SK-N-SH treated with all-trans-retinoic acid at 6 μM for 48 hours (cell line): ENCODE data around the gene C2orf80.
"Not testable (repeated sequence)": the region's sequence is repeated elsewhere in the genome, so short reads cannot be mapped to it uniquely, and the experiment has no call there.

Source experiments
- ATAC-seq: fragments of 200-7000 bp; cut with Tn5 transposase; 3 replicates; pipeline ENCODE4 v1.9.1; 2020; ENCODE audit warnings: mild to moderate bottlenecking, moderate library complexity
- ARNTL ChIP-seq: fragments of 450-650 bp; formaldehyde crosslinking; IDR thresholded peaks from 2 replicates; pipeline ENCODE4 v1.5.0; 2020; ENCODE audit warnings: low read depth, mild to moderate bottlenecking, moderate library complexity, borderline replicate concordance
- CSDC2 ChIP-seq: fragments of 250-450 bp; sonication (Bioruptor Pico); IDR thresholded peaks from 2 replicates; pipeline ENCODE4 v1.5.0; 2020; ENCODE audit warnings: mild to moderate bottlenecking, moderate library complexity
- GLIS3 ChIP-seq: fragments of 250-450 bp; sonication (Bioruptor Pico); IDR thresholded peaks from 2 replicates; pipeline ENCODE4 v1.5.0; 2020; ENCODE audit warnings: mild to moderate bottlenecking, moderate library complexity
- ISL1 ChIP-seq: fragments of 250-450 bp; sonication (Bioruptor Pico); IDR thresholded peaks from 2 replicates; pipeline ENCODE4 v2.1.2; 2022; ENCODE audit warnings: mild to moderate bottlenecking, moderate library complexity
- OSR1 ChIP-seq: fragments of 250-450 bp; sonication (Bioruptor Pico); IDR thresholded peaks from 2 replicates; pipeline ENCODE4 v1.8.0; 2022; ENCODE audit warnings: moderate library complexity, mild to moderate bottlenecking, inconsistent platforms
- PATZ1 ChIP-seq: fragments of 250-450 bp; sonication (Bioruptor Pico); IDR thresholded peaks from 2 replicates; pipeline ENCODE4 v1.8.0; 2020; ENCODE audit warnings: mild to moderate bottlenecking, moderate library complexity, borderline replicate concordance
- POU6F1 ChIP-seq: fragments of 250-450 bp; sonication (Bioruptor Pico); IDR thresholded peaks from 2 replicates; pipeline ENCODE4 v1.8.0; 2021; ENCODE audit warnings: low read depth, mild to moderate bottlenecking, moderate library complexity, borderline replicate concordance
- PPARA ChIP-seq: fragments of 250-450 bp; sonication (Bioruptor Pico); IDR thresholded peaks from 2 replicates; pipeline ENCODE4 v1.5.0; 2020; ENCODE audit warnings: mild to moderate bottlenecking, borderline replicate concordance
- RARB ChIP-seq: fragments of 250-450 bp; sonication (Bioruptor Pico); IDR thresholded peaks from 2 replicates; pipeline ENCODE4 v1.8.0; 2021; ENCODE audit warnings: mild to moderate bottlenecking, moderate library complexity
- SNAI2 ChIP-seq: fragments of 250-450 bp; sonication (Bioruptor Pico); IDR thresholded peaks from 2 replicates; pipeline ENCODE4 v1.5.0; 2020; ENCODE audit warnings: mild to moderate bottlenecking, moderate library complexity
- TCF4 ChIP-seq: fragments of 250-450 bp; sonication (Bioruptor Pico); IDR thresholded peaks from 2 replicates; pipeline ENCODE4 v1.8.0; 2021; ENCODE audit warnings: mild to moderate bottlenecking, moderate library complexity, borderline replicate concordance
- TOX ChIP-seq: fragments of 250-450 bp; sonication (Bioruptor Pico); IDR thresholded peaks from 2 replicates; pipeline ENCODE4 v1.8.0; 2021; ENCODE audit warnings: mild to moderate bottlenecking, moderate library complexity, borderline replicate concordance
- TSHZ2 ChIP-seq: fragments of 250-450 bp; sonication (Bioruptor Pico); IDR thresholded peaks from 2 replicates; pipeline ENCODE4 v1.5.0; 2020; ENCODE audit warnings: mild to moderate bottlenecking, moderate library complexity
- ZC3H10 ChIP-seq: fragments of 250-450 bp; sonication (Bioruptor Pico); IDR thresholded peaks from 2 replicates; pipeline ENCODE4 v1.5.1; 2021; ENCODE audit warnings: mild to moderate bottlenecking, moderate library complexity
- ZFP3 ChIP-seq: fragments of 250-450 bp; sonication (Bioruptor Pico); IDR thresholded peaks from 2 replicates; pipeline ENCODE4 v1.5.0; 2020; ENCODE audit warnings: mild to moderate bottlenecking, moderate library complexity
- ZFP30 ChIP-seq: fragments of 450-650 bp; formaldehyde crosslinking; IDR thresholded peaks from 2 replicates; pipeline ENCODE4 v1.5.0; 2022; ENCODE audit warnings: mild to moderate bottlenecking, moderate library complexity
- ZNF565 ChIP-seq: fragments of 450-650 bp; formaldehyde crosslinking; conservative IDR thresholded peaks from 2 replicates; pipeline ENCODE4 v1.5.0; 2020; ENCODE audit warnings: low read depth, mild to moderate bottlenecking, moderate library complexity
- ZNF8 ChIP-seq: fragments of 450-650 bp; formaldehyde crosslinking; IDR thresholded peaks from 2 replicates; pipeline ENCODE4 v1.5.0; 2020; ENCODE audit warnings: mild to moderate bottlenecking, moderate library complexity
- TF ChIP-seq, protein P1 (sequence below): fragments of 250-450 bp; sonication (Bioruptor Pico); IDR thresholded peaks from 2 replicates; pipeline ENCODE4 v1.5.1; 2020; ENCODE audit warnings: low read depth, mild to moderate bottlenecking, moderate library complexity
- TF ChIP-seq, protein P2 (sequence below): fragments of 250-450 bp; sonication (Bioruptor Pico); IDR thresholded peaks from 2 replicates; pipeline ENCODE4 v1.5.1; 2021; ENCODE audit warnings: mild to moderate bottlenecking, moderate library complexity

Gene C2orf80

DNA sequence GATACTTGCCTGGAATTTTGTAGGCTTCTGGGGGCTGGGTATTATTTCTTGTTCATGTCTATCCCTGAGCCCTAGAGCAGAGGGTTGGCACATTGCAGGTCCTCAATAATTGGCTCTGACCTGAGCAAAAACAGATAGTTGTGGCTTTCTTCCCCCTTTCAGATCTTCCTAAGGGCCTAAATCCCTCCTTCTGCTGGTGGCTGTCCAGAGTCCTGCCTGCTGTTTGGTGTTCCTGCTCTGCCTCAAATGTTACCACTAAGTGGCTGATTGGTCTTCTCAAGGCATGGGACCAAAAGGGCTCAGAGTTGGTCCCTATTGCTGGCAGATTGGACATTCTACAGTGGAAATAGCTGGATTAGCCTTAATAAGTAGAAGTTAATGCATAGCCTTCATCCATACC, 42.8 kb downstream of the C2orf80 start:
- TF ChIP-seq, protein P1, sequence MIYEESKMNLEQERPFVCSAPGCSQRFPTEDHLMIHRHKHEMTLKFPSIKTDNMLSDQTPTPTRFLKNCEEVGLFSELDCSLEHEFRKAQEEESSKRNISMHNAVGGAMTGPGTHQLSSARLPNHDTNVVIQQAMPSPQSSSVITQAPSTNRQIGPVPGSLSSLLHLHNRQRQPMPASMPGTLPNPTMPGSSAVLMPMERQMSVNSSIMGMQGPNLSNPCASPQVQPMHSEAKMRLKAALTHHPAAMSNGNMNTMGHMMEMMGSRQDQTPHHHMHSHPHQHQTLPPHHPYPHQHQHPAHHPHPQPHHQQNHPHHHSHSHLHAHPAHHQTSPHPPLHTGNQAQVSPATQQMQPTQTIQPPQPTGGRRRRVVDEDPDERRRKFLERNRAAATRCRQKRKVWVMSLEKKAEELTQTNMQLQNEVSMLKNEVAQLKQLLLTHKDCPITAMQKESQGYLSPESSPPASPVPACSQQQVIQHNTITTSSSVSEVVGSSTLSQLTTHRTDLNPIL (CRISPR knock-in tag): no peak
- ATAC-seq: no peak

DNA sequence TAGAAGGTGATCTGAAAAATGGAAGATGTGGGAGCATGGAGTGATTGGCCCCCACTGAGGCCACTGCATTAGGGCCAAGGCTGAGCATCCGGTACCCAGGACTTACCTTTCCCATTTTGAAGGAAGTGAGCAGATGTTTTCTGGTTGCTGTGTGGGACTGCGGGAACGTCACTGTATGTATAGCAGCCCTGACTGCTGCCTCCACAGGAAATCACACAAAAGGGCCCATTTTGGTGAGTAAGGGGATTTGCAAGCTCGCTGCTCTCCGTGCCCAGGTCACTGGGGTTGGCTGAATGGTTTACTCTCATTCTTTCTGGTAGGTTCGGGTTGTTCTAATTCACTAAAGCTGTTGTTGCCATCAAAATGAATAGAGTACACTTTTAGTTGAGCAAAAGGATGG, 43.8 kb downstream of the C2orf80 start, which contains the start of gene CRYGB:
Gene CRYGB (minus strand): TSS at position 153 of the 400 bp plus-strand sequence. CDS start 38 bp downstream, at position 115.
- ATAC-seq: no peak
- TF ChIP-seq ZFP3 (CRISPR knock-in tag) (no peak), TCF4 (CRISPR knock-in tag) (no peak)

GRCh38 chr2:208142925-208143799, 46.7 kb downstream of the C2orf80 start:
- ATAC-seq: peak; percentile 43
- TF ChIP-seq RARB (CRISPR knock-in tag) (no peak), CSDC2 (CRISPR knock-in tag) (no peak), ZFP30 (CRISPR knock-in tag) (no peak), ARNTL (CRISPR knock-in tag) (no peak), ZNF8 (CRISPR knock-in tag) (no peak)
- TF ChIP-seq, protein P2, sequence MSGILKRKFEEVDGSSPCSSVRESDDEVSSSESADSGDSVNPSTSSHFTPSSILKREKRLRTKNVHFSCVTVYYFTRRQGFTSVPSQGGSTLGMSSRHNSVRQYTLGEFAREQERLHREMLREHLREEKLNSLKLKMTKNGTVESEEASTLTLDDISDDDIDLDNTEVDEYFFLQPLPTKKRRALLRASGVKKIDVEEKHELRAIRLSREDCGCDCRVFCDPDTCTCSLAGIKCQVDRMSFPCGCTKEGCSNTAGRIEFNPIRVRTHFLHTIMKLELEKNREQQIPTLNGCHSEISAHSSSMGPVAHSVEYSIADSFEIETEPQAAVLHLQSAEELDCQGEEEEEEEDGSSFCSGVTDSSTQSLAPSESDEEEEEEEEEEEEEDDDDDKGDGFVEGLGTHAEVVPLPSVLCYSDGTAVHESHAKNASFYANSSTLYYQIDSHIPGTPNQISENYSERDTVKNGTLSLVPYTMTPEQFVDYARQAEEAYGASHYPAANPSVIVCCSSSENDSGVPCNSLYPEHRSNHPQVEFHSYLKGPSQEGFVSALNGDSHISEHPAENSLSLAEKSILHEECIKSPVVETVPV (CRISPR knock-in tag): no peak
- TF ChIP-seq, all 23 proteins: peak for 0

DNA sequence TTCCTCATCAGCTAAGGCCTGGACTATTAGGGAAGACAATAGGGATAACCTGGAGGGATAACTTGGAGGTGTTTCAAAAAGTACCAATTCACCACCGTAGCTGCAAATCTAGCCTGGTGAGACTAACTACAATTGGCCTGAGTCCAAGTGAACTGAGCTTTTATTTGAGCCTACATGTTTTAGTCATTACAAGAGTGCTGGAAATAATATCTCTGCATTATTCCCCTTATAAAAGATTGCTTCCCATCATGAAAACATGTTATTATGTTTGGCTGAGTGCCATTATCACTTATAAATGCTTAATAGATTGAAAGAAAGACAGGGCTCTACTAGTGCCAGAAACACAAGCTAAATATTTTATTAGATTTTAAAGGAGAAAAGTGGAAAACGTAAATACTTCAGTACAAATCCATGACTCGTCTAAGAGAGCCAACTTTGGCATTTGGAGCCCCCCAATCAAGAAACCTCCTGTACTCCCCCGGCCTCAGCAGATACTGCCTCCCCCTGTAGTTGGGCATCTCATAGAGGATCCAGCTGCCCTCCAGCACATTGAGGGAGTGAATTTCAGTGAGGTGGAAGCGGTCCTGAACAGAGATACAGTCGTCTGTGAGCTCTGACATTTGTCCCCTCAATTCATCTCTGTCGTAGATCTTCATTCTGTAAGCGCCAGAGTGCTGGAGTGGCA, 47.4 kb downstream of the C2orf80 start:
- TF ChIP-seq, protein P2 (CRISPR knock-in tag): no peak
- TF ChIP-seq ZC3H10 (CRISPR knock-in tag) (no peak), TCF4 (CRISPR knock-in tag) (peak; percentile 40; the same call in 1 of the 2 replicates), ISL1 (peak; percentile 77), ARNTL (CRISPR knock-in tag) (no peak), OSR1 (no peak)
- TF ChIP-seq, all 23 proteins: peak for 2
- peak; percentile 80 for ATAC-seq

DNA sequence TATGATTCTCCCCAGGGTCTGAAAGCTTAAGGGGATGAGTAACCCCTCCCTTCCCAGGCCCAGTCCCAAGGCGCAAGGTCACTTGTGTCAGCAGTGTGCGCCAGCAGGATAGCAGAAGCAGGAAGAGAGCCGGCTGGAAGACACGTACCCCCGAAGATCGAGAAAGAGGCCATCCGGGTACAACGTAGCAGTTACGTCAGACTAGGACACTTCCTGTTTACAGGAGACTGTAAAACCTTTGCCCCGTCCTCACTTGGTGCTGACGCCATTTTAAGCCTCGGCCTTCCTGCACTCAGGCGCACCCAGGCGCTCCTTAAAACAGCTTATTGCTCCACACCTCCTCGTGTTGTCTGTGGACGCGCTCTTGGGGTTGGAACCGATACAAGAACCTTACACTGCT, 50.4 kb downstream of the C2orf80 start:
- no peak for ATAC-seq
- TF ChIP-seq RARB (CRISPR knock-in tag) (no peak), ZFP3 (CRISPR knock-in tag) (no peak), ZNF8 (CRISPR knock-in tag) (no peak), TOX (CRISPR knock-in tag) (no peak), OSR1 (no peak), ZFP30 (CRISPR knock-in tag) (no peak), TSHZ2 (CRISPR knock-in tag) (no peak), ARNTL (CRISPR knock-in tag) (no peak), TCF4 (CRISPR knock-in tag) (no peak), GLIS3 (CRISPR knock-in tag) (no peak), PATZ1 (CRISPR knock-in tag) (no peak), ZC3H10 (CRISPR knock-in tag) (no peak), PPARA (CRISPR knock-in tag) (no peak), SNAI2 (CRISPR knock-in tag) (no peak), POU6F1 (CRISPR knock-in tag) (no peak), ZNF565 (CRISPR knock-in tag) (no peak), CSDC2 (CRISPR knock-in tag) (no peak)

DNA sequence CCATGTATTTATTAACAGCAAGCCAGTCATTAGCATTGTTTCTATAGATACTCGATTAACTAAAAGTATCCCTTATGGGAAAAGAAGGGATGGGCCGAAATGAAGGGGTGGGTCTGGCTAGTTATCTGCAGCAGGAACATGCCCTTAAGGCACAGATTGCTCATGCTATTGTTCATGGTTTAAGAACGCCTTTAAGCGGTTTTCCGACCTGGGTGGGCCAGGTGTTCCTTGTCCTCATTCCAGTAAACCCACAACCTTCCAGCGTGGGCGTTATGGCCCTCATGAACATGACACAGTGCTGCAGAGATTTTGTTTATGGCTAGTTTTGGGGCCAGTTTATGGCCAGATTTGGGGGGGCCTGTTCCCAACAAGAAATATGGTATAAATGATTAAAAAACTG, 51.5 kb downstream of the C2orf80 start:
- ATAC-seq: not testable (repeated sequence)
